ENCODE results near the gene CLEC20A. TPM values are rescaled to one million over a fixed set of nuclear protein-coding genes. Genes with fewer than 3 reads are reported as not detected.

The CLEC20A gene
- total and polyA plus RNA-seq, 12 donors = not detected

DNA sequence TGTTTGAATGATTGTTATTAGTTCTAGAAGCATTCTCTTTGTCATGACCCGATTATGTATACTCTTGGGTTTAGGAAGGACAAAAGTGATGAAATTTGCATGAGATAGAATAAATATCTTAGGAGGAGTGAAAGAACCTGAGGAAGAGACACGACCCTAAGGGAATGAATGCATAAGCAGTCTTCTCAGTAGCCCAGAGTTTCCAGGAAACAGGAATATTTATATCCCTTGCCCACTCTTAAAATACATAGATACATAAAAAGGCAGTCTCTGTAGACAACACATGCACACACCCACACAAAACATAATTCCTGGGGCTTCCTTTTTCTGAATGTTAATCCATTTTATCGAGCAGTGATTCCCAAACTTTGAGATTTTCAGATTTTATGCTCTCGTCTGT, 19.4 kb downstream of the CLEC20A start:
- no peak for DNase-seq
- H3K9me3 ChIP-seq (replicated peaks in 1 of 3) = no peaks in the 10 kb centered on the region
- no peak overlapping the region for H3K4me3 ChIP-seq
- 84 to 88% (median 88%) methylated on average over 4 of the region's 4 CpGs for WGBS, 4 donors
- no peaks in the 10 kb centered on the region for H3K4me1 ChIP-seq (replicated peaks in 1 of 2)
- intact Hi-C loops (cut with DNase I) = no loop called here
- no peak overlapping the region for H3K27ac ChIP-seq
- no peak for TF ChIP-seq POLR2A (IDR thresholded peaks at IDR 0.05)
- TF ChIP-seq, protein P1, sequence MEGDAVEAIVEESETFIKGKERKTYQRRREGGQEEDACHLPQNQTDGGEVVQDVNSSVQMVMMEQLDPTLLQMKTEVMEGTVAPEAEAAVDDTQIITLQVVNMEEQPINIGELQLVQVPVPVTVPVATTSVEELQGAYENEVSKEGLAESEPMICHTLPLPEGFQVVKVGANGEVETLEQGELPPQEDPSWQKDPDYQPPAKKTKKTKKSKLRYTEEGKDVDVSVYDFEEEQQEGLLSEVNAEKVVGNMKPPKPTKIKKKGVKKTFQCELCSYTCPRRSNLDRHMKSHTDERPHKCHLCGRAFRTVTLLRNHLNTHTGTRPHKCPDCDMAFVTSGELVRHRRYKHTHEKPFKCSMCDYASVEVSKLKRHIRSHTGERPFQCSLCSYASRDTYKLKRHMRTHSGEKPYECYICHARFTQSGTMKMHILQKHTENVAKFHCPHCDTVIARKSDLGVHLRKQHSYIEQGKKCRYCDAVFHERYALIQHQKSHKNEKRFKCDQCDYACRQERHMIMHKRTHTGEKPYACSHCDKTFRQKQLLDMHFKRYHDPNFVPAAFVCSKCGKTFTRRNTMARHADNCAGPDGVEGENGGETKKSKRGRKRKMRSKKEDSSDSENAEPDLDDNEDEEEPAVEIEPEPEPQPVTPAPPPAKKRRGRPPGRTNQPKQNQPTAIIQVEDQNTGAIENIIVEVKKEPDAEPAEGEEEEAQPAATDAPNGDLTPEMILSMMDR (IDR thresholded peaks at IDR 0.05) = no peak
- no peaks in the 10 kb centered on the region for H3K36me3 ChIP-seq (replicated peaks in 1 of 2)
- H3K27me3 ChIP-seq = no peaks in the 10 kb centered on the region

DNA sequence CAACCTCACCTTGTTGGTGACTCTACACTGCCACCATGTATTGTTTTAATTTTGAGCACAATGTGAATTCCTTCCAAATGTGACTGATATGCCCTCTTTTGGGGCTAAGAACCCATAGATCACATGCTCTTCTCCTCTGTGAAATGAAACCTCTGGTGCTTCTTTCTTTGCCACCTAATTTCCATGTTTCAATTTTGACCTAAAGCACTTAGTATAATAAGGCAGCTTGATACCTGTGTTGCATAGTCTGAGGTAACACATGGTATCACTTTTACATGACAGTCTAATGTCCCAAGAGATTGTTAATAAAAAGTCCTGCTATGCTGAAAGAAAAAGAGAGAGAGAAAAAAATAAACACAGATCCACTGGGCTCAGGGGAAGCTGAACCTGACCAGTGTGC, 24.2 kb downstream of the CLEC20A start:
- Histone ChIP-seq H3K9me3 (replicated peaks in 1 of 3) (no peaks in the 10 kb centered on the region), H3K4me1 (replicated peaks in 1 of 2) (no peaks in the 10 kb centered on the region), H3K4me3 (no peak overlapping the region), H3K36me3 (replicated peaks in 1 of 2) (no peaks in the 10 kb centered on the region), H3K27me3 (no peaks in the 10 kb centered on the region), H3K27ac (no peak overlapping the region)
- no peak for DNase-seq
- intact Hi-C loops (cut with DNase I) = no loop called here
- TF ChIP-seq POLR2A (IDR thresholded peaks at IDR 0.05) = no peak
- TF ChIP-seq, protein P1 (IDR thresholded peaks at IDR 0.05) = no peak

DNA sequence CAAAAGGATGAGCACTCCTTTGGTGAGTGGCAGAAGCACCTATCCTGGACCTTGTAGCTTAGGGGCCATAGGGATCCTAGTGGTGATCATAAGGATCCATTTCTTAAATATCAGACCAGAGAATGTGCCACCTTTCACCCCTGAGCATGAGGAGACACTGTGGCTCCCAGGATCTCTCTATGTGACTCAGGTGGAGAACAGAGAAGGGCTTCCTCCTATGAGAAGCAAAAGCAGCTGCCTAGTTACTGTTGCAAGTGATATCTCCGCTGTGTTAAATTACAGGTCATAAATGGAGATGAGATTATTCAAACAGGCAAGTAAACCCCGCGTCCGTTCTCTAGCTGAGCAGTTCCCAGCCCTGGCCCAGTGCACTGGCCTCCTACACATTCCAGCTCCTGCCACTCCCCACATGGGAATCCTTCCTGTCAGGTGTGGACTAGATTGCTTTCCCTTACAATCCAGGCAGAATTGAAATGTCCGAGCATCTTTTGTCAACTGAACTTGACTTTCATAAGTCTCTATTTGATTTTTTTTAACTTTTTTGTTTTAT, 26.3 kb downstream of the CLEC20A start:
- peaks cover 0 to 8% of the 10 kb centered on the region in 2 donors for H3K36me3 ChIP-seq (replicated peaks in 1 of 2)
- H3K4me1 ChIP-seq (replicated peaks in 1 of 2) = no peaks in the 10 kb centered on the region
- no peak for DNase-seq
- H3K4me3 ChIP-seq = no peak overlapping the region
- no peaks in the 10 kb centered on the region for H3K9me3 ChIP-seq (replicated peaks in 1 of 3)
- H3K27me3 ChIP-seq = no peaks in the 10 kb centered on the region
- intact Hi-C loops (cut with DNase I) = no loop called here
- 71 to 80% (median 73%) methylated on average over 5 of the region's 5 CpGs for WGBS, 4 donors
- H3K27ac ChIP-seq = no peak overlapping the region
- TF ChIP-seq, protein P1 (IDR thresholded peaks at IDR 0.05) = no peak
- no peak for TF ChIP-seq POLR2A (IDR thresholded peaks at IDR 0.05)

DNA sequence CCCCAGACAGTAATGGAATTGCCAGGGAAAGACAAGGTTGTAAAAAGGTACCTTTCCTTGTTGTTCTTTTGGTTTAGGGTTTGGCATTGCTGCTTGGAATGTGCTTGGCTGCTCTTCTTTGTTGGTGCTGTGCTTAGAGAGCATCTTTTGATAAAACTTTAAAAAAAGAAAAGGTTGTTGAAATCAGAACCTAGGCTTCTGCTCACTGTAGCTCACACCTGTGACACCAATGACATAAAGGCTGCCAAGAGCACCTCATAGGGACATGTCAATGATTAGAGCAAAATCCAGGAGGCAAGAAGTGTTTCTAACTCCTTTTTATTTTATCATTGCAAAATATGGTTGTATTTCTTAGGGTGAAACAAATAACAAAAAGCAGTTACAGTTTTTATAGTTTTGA, 28.9 kb downstream of the CLEC20A start:
- intact Hi-C loops (cut with DNase I) = no loop called here
- Histone ChIP-seq H3K9me3 (replicated peaks in 1 of 3) (no peaks in the 10 kb centered on the region), H3K27ac (no peak overlapping the region), H3K4me1 (replicated peaks in 1 of 2) (no peaks in the 10 kb centered on the region), H3K4me3 (no peak overlapping the region), H3K36me3 (replicated peaks in 1 of 2) (peaks cover 0 to 8% of the 10 kb centered on the region in 2 donors), H3K27me3 (no peaks in the 10 kb centered on the region)
- no peak for DNase-seq
- no peak for TF ChIP-seq POLR2A (IDR thresholded peaks at IDR 0.05)
- TF ChIP-seq, protein P1 (IDR thresholded peaks at IDR 0.05) = no peak

All from adrenal gland (tissue), 12 donors.